H1 (cell line): ENCODE data around the gene SLC16A8. TPM values are rescaled to one million over a fixed set of nuclear protein-coding genes. Genes with fewer than 3 reads are reported as not detected.

Source experiments
- CTCF ChIA-PET: fragments of 300-600 bp; sonication (Branson Sonifier 250); formaldehyde crosslinking; loops from one replicate; lab custom pipeline; 2021; ENCODE audit not compliant: partially characterized antibody; lab: Charles Lee
- POLR2A ChIA-PET: fragments of 300-600 bp; sonication (Branson Sonifier 250); formaldehyde crosslinking; loops from one replicate; lab custom pipeline; 2021; ENCODE audit warnings: inconsistent platforms; ENCODE audit not compliant: partially characterized antibody; lab: Charles Lee
- DNase-seq, 2 experiments: peaks; one replicate each; pipeline versions ENCODE4 v3.0.0 to v3.0.0-alpha.2; 2010 to 2022; ENCODE audit warnings: low spot score in 2 of 2, low read depth in 1 of 2, mixed read lengths in 1 of 2
- FAIRE-seq: peaks from 2 replicates; lab custom pipeline; 2011; peaks lifted over from hg19 to GRCh38; lab: Jason Lieb, UNC
- H2AFZ ChIP-seq: 2 replicates; pipeline ENCODE4 v1.8.1; 2012; ENCODE audit warnings: low read length, inconsistent platforms
- H2AK5ac ChIP-seq: 2 replicates; pipeline ENCODE4 v1.6.1; 2013; ENCODE audit warnings: low read depth, low read length
- H2BK120ac ChIP-seq: replicated peaks from 2 replicates; pipeline ENCODE3; 2013; ENCODE audit warnings: low read depth, low read length, inconsistent platforms
- H2BK12ac ChIP-seq: 2 replicates; pipeline ENCODE4 v1.6.1; 2013; ENCODE audit warnings: low read depth, low read length
- H2BK15ac ChIP-seq: 2 replicates; pipeline ENCODE4 v1.6.1; 2013; ENCODE audit warnings: low read length
- H2BK20ac ChIP-seq: 2 replicates; pipeline ENCODE4 v1.6.1; 2013; ENCODE audit warnings: low read length
- H2BK5ac ChIP-seq: 2 replicates; pipeline ENCODE4 v1.6.1; 2013; ENCODE audit warnings: low read depth, low read length
- H3K14ac ChIP-seq: 2 replicates; pipeline ENCODE4 v1.6.1; 2013; ENCODE audit warnings: inconsistent platforms; ENCODE audit not compliant: insufficient read length
- H3K18ac ChIP-seq: 2 replicates; pipeline ENCODE4 v1.6.1; 2013; ENCODE audit warnings: low read length; ENCODE audit errors: extremely low read depth
- H3K23ac ChIP-seq: 2 replicates; pipeline ENCODE4 v1.6.1; 2013; ENCODE audit warnings: inconsistent platforms; ENCODE audit not compliant: insufficient read length
- H3K23me2 ChIP-seq: 2 replicates; pipeline ENCODE4 v1.6.1; 2013; ENCODE audit warnings: low read depth, low read length
- H3K27ac ChIP-seq: 2 replicates; pipeline ENCODE4 v1.6.1; 2011; ENCODE audit warnings: low read depth, low read length, inconsistent platforms
- H3K27me3 ChIP-seq, 4 experiments: replicated peaks in 1 of 4; 1 replicate in 1 of 4; 2 replicates in 3 of 4; pipeline versions ENCODE4 v1.6.1 to v1.8.1; 2011 to 2013; ENCODE audit warnings: low read length in 3 of 4, mild to moderate bottlenecking in 3 of 4, inconsistent platforms in 2 of 4, mixed read lengths in 2 of 4, moderate library complexity in 1 of 4; ENCODE audit not compliant: control insufficient read depth in 3 of 4, insufficient read depth in 3 of 4; ENCODE audit errors: extremely low read depth in 1 of 4
- H3K36me3 ChIP-seq, 4 experiments: 2 replicates each; pipeline versions ENCODE4 v1.6.1 to v1.8.1; 2011 to 2013; ENCODE audit warnings: mild to moderate bottlenecking in 4 of 4, low read length in 3 of 4, moderate library complexity in 2 of 4, control low read depth in 1 of 4, inconsistent platforms in 1 of 4; ENCODE audit not compliant: insufficient read depth in 4 of 4, control insufficient read depth in 2 of 4
- H3K4ac ChIP-seq: replicated peaks from 2 replicates; pipeline ENCODE3; 2013; ENCODE audit warnings: low read length, low read depth, mixed read lengths, inconsistent platforms; ENCODE audit not compliant: insufficient read length
- H3K4me1 ChIP-seq, 4 experiments: replicated peaks in 1 of 4; 1 replicate in 1 of 4; 2 replicates in 3 of 4; pipeline versions ENCODE4 v1.6.1 to v1.8.1; 2011 to 2013; ENCODE audit warnings: low read length in 3 of 4, inconsistent platforms in 2 of 4, mixed read lengths in 1 of 4; ENCODE audit not compliant: insufficient read depth in 4 of 4, control insufficient read depth in 3 of 4
- H3K4me2 ChIP-seq, 2 experiments: 2 replicates each; pipeline versions ENCODE4 v1.6.1 to v1.8.1; 2011 to 2013; ENCODE audit warnings: low read depth in 2 of 2, low read length in 2 of 2, control low read depth in 1 of 2, inconsistent platforms in 1 of 2, mild to moderate bottlenecking in 1 of 2; ENCODE audit not compliant: insufficient read depth in 1 of 2
- H3K4me3 ChIP-seq, 4 experiments: fragments of 200-600, 300-600 bp in 1 of 4; sonication (generic), shearing (Covaris generic), sonication (Bioruptor Twin) in 1 of 4; 2 replicates each; pipeline versions ENCODE4 v1.5.1 to v1.8.1; 2011 to 2016; ENCODE audit warnings: low read length in 4 of 4, low read depth in 3 of 4, control low read depth in 2 of 4, inconsistent platforms in 2 of 4, mild to moderate bottlenecking in 2 of 4, mixed read lengths in 1 of 4, moderate library complexity in 1 of 4; ENCODE audit not compliant: insufficient read depth in 2 of 4; ENCODE audit errors: extremely low read depth in 1 of 4
- H3K56ac ChIP-seq: replicated peaks from 2 replicates; pipeline ENCODE3; 2013; ENCODE audit warnings: low read depth, mild to moderate bottlenecking, mixed read lengths, low read length, inconsistent platforms; ENCODE audit not compliant: insufficient read length
- H3K79me1 ChIP-seq: 2 replicates; pipeline ENCODE4 v1.6.1; 2013; ENCODE audit warnings: low read depth, low read length, control low read depth
- H3K79me2 ChIP-seq, 2 experiments: 2 replicates each; pipeline versions ENCODE4 v1.6.1 to v1.8.1; 2012 to 2013; ENCODE audit warnings: low read length in 2 of 2, mild to moderate bottlenecking in 2 of 2, inconsistent platforms in 1 of 2; ENCODE audit not compliant: insufficient read depth in 2 of 2, control insufficient read depth in 1 of 2
- H3K9ac ChIP-seq, 4 experiments: replicated peaks in 1 of 4; 1 replicate in 1 of 4; 2 replicates in 3 of 4; pipeline versions ENCODE4 v1.6.1 to v1.8.1; 2011 to 2013; ENCODE audit warnings: low read depth in 3 of 4, low read length in 3 of 4, control low read depth in 2 of 4, mild to moderate bottlenecking in 2 of 4, moderate library complexity in 2 of 4, inconsistent platforms in 1 of 4; ENCODE audit errors: extremely low read depth in 1 of 4
- H3K9me3 ChIP-seq, 2 experiments: 2 replicates each; pipeline versions ENCODE4 v1.6.1 to v1.8.1; 2012 to 2013; ENCODE audit warnings: mild to moderate bottlenecking in 2 of 2, moderate library complexity in 2 of 2, control low read depth in 1 of 2, inconsistent platforms in 1 of 2, low read depth in 1 of 2, low read length in 1 of 2, mixed read lengths in 1 of 2; ENCODE audit not compliant: insufficient read depth in 2 of 2
- H4K20me1 ChIP-seq, 2 experiments: replicated peaks in 1 of 2; 2 replicates each; pipeline versions ENCODE3 to v1.8.1; 2011 to 2013; ENCODE audit warnings: inconsistent platforms in 2 of 2, low read length in 2 of 2, mild to moderate bottlenecking in 1 of 2; ENCODE audit not compliant: insufficient read depth in 2 of 2, control insufficient read depth in 1 of 2
- H4K5ac ChIP-seq: 2 replicates; pipeline ENCODE4 v1.6.1; 2013; ENCODE audit warnings: low read length, low read depth, mixed read lengths, inconsistent platforms; ENCODE audit not compliant: insufficient read length
- H4K8ac ChIP-seq: 2 replicates; pipeline ENCODE4 v1.8.0; 2013; ENCODE audit warnings: mild to moderate bottlenecking, moderate library complexity, low read length, inconsistent platforms; ENCODE audit not compliant: insufficient read depth; ENCODE audit errors: extremely low read depth
- H4K91ac ChIP-seq: replicated peaks from 2 replicates; pipeline ENCODE3; 2013; ENCODE audit warnings: low read length, mixed read lengths, inconsistent platforms; ENCODE audit not compliant: insufficient read length
- BACH1 ChIP-seq: IDR thresholded peaks from 2 replicates; pipeline ENCODE4 v1.6.1; 2012; ENCODE audit warnings: low read length, improper control_type of control experiment
- CBX8 ChIP-seq: fragments of 300-800, 300-1000 bp; sonication (generic); IDR thresholded peaks from 2 replicates; pipeline ENCODE4 v1.7.1; 2016; ENCODE audit warnings: low read depth, low read length, borderline replicate concordance
- CHD2 ChIP-seq: IDR thresholded peaks from 2 replicates; pipeline ENCODE4 v1.6.1; 2012; ENCODE audit warnings: low read length, improper control_type of control experiment
- CTBP2 ChIP-seq: IDR thresholded peaks from 2 replicates; pipeline ENCODE4 v1.7.0; 2011; ENCODE audit warnings: borderline replicate concordance, mild to moderate bottlenecking, moderate library complexity, mixed read lengths, low read length; ENCODE audit not compliant: insufficient read depth, insufficient read length
- GABPA ChIP-seq: IDR thresholded peaks from 2 replicates; pipeline ENCODE4 v1.6.1; 2011; ENCODE audit warnings: mild to moderate bottlenecking, low read length, moderate library complexity, borderline replicate concordance; ENCODE audit not compliant: insufficient read depth
- GTF2F1 ChIP-seq: IDR thresholded peaks from 2 replicates; pipeline ENCODE4 v1.6.1; 2012; ENCODE audit warnings: low read depth, low read length, improper control_type of control experiment, borderline replicate concordance
- JUN ChIP-seq: IDR thresholded peaks from 2 replicates; pipeline ENCODE4 v1.6.1; 2011; ENCODE audit warnings: low read depth, mild to moderate bottlenecking, improper control_type of control experiment, low read length
- KDM5A ChIP-seq: fragments of 200-600 bp; IDR thresholded peaks from 2 replicates; pipeline ENCODE4 v1.7.1; 2012; ENCODE audit warnings: mild to moderate bottlenecking, low read length, inconsistent platforms, mixed read lengths
- POU5F1 ChIP-seq: IDR thresholded peaks from 2 replicates; pipeline ENCODE4 v1.6.1; 2011; ENCODE audit warnings: low read depth, mild to moderate bottlenecking, low read length, moderate library complexity
- RBBP5 ChIP-seq: IDR thresholded peaks from 2 replicates; pipeline ENCODE4 v1.7.1; 2012; ENCODE audit warnings: low read depth, mild to moderate bottlenecking, inconsistent platforms, low read length, moderate library complexity, borderline replicate concordance
- SIN3A ChIP-seq, 2 experiments: IDR thresholded peaks in 1 of 2; conservative IDR thresholded peaks in 1 of 2; 2 replicates each; pipeline ENCODE4 v1.6.1; 2011 to 2012; ENCODE audit warnings: low read length in 2 of 2, improper control_type of control experiment in 1 of 2, low read depth in 1 of 2, mild to moderate bottlenecking in 1 of 2
- SP2 ChIP-seq: IDR thresholded peaks from 2 replicates; pipeline ENCODE4 v1.6.1; 2012; ENCODE audit warnings: mild to moderate bottlenecking, low read length, inconsistent platforms
- ZNF274 ChIP-seq: IDR thresholded peaks from 2 replicates; pipeline ENCODE4 v1.7.0; 2012; ENCODE audit warnings: low read length, borderline replicate concordance; ENCODE audit errors: extremely low read depth
- WGBS, 2 experiments: shearing (Covaris generic) in 1 of 2; methylation state at CpG; one replicate each; pipeline versions ENCODE4 v1.1.6 to v1.1.7; 2013 to 2015; ENCODE audit warnings: low lambda C conversion rate in 2 of 2, mixed read lengths in 2 of 2, inconsistent platforms in 1 of 2, low coverage in 1 of 2, missing lambda C conversion rate in 1 of 2; ENCODE audit not compliant: insufficient replicate concordance in 2 of 2, insufficient coverage in 1 of 2, insufficient read length in 1 of 2; ENCODE audit errors: extremely low coverage in 1 of 2, missing lambda C conversion rate in 1 of 2; 5-methylcytosine and 5-hydroxymethylcytosine counted together
- polyA plus RNA-seq, 7 experiments: library from polyadenylated mRNA; depleted of rRNA in 3 of 7; stranded (reverse) in 5 of 7; unstranded in 2 of 7; fragments of >200 nt in 5 of 7; fragments of 200-250 nt in 2 of 7; gene quantifications; 1 replicate in 5 of 7; 2 replicates in 1 of 7; 4 replicates in 1 of 7; pipeline versions ENCODE4 v1.2.1 to v1.2.3, GENCODE V29; 2011 to 2013; ENCODE audit warnings: missing spikeins in 2 of 7, mixed read lengths in 2 of 7
- total RNA-seq: library from RNA; stranded (reverse); fragmentation: NEBNext Ultra II Directional; extraction: Animal tissue kit (Norgen Biotek cat#: 25700); gene quantifications from 2 replicates; pipeline ENCODE4 v1.2.1, GENCODE V29; 2021

The SLC16A8 gene
- total and polyA plus RNA-seq, 2 of the 8 experiments (the other 6 are each of a cell fraction or from before 2014, with no cell fraction given) = 0.70 TPM; not detected in 1

- no peak overlapping the region for H3K23ac ChIP-seq
- H3K4me3 ChIP-seq = no peak overlapping the region
- no peak overlapping the region for H2AFZ ChIP-seq
- H2BK5ac ChIP-seq = no peak overlapping the region
- H3K56ac ChIP-seq = no peak overlapping the region
- whole genome bisulfite sequencing, 2 experiments = 94% methylated on average over 11 of the region's 11 CpGs; no CpG with 5 or more reads in 1 of the 2 experiments
- H3K9ac ChIP-seq = no peak overlapping the region
- CTCF ChIA-PET = interaction anchor here (1.1 to 10.2 kb wide), 12 partner anchors 11 to 545 kb away, joined by 3 to 194 read pairs (median 8); partner anchors contain the start of gene PICK1
- no peak overlapping the region for H2BK12ac ChIP-seq
- TF ChIP-seq BACH1 = no peak
- no peak for TF ChIP-seq GABPA
- no peak for TF ChIP-seq KDM5A
- no peak for TF ChIP-seq CBX8
- no peak for TF ChIP-seq SIN3A (conservative IDR thresholded peaks at IDR 0.05 in 1 of 2, IDR thresholded peaks at IDR 0.05 in 1 of 2; ENCODE audit: low read depth in 1 of 2, low read length in 2 of 2)
- TF ChIP-seq GTF2F1 = no peak
- TF ChIP-seq JUN = no peak
- TF ChIP-seq RBBP5 = no peak
- no peak for TF ChIP-seq ZNF274
- TF ChIP-seq CTBP2 = no peak
- no peak for TF ChIP-seq POU5F1
- TF ChIP-seq SP2 = no peak
- no peak for TF ChIP-seq CHD2
- H4K20me1 ChIP-seq = no peaks in the 10 kb centered on the region
- peaks cover 0 to 9% (median 7%) of the 10 kb centered on the region in 4 experiments; a peak in 3 of 7 replicates for H3K4me1 ChIP-seq
- H3K4ac ChIP-seq = no peak overlapping the region
- 0 out of 2 replicates have a peak overlapping the region, but pooled peaks have one; percentile 25 for H4K8ac ChIP-seq
- no peak overlapping the region for H3K27ac ChIP-seq
- H2AK5ac ChIP-seq = no peak overlapping the region
- no peak overlapping the region for H3K4me2 ChIP-seq
- H3K23me2 ChIP-seq = 0 out of 2 replicates have a peak, but pooled peaks cover 1% of the 10 kb centered on the region
- H3K36me3 ChIP-seq = no peaks in the 10 kb centered on the region
- no peaks in the 10 kb centered on the region for H3K79me2 ChIP-seq
- no peak overlapping the region for H2BK20ac ChIP-seq
- H4K91ac ChIP-seq = no peak overlapping the region
- FAIRE-seq = no peak
- POLR2A ChIA-PET = interaction anchor here (1.1 to 1.5 kb wide), 3 partner anchors 10 to 28 kb away, joined by 4 to 5 read pairs (median 4); partner anchors contain the start of gene SLC16A8
- no peaks in the 10 kb centered on the region; a peak in 2 of 7 replicates for H3K27me3 ChIP-seq
- DNase-seq = no peak
- no peak overlapping the region for H2BK15ac ChIP-seq
- H3K79me1 ChIP-seq = no peaks in the 10 kb centered on the region
- H3K14ac ChIP-seq = no peak overlapping the region
- H3K9me3 ChIP-seq = no peaks in the 10 kb centered on the region
- no peak overlapping the region for H3K18ac ChIP-seq
- H4K5ac ChIP-seq = no peak overlapping the region
- H2BK120ac ChIP-seq = no peak overlapping the region
Measured at GRCh38 chr22:38111925-38112355, 28.0 kb upstream of the SLC16A8 start.
